KOPT-K1 (cell line): ENCODE results near the gene MEOX2.

Experiments used
- H3K27ac ChIP-seq: fragments of 200-600 bp; sonication (generic); 2 replicates; pipeline ENCODE4 v1.5.1; 2016; ENCODE audit warnings: antibody characterized with exemption, mild to moderate bottlenecking, low read depth, low read length; ENCODE audit not compliant: poor library complexity, severe bottlenecking
- H3K36me3 ChIP-seq: fragments of 200-600 bp; sonication (generic); 2 replicates; pipeline ENCODE4 v1.5.1; 2017; ENCODE audit warnings: antibody characterized with exemption, mild to moderate bottlenecking, low read length, moderate library complexity; ENCODE audit not compliant: insufficient read depth
- H3K9me3 ChIP-seq: fragments of 200-600 bp; sonication (generic); 2 replicates; pipeline ENCODE4 v1.5.1; 2017; ENCODE audit warnings: antibody characterized with exemption, low read length, mild to moderate bottlenecking; ENCODE audit not compliant: insufficient read depth, poor library complexity, severe bottlenecking

The MEOX2 gene

GRCh38 chr7:15571301-15571878 is 115.1 kb downstream of the MEOX2 start:
- no peaks in the 10 kb centered on the region for H3K36me3 ChIP-seq
- H3K27ac ChIP-seq, result no peak overlapping the region
- H3K9me3 ChIP-seq, result no peaks in the 10 kb centered on the region

DNA sequence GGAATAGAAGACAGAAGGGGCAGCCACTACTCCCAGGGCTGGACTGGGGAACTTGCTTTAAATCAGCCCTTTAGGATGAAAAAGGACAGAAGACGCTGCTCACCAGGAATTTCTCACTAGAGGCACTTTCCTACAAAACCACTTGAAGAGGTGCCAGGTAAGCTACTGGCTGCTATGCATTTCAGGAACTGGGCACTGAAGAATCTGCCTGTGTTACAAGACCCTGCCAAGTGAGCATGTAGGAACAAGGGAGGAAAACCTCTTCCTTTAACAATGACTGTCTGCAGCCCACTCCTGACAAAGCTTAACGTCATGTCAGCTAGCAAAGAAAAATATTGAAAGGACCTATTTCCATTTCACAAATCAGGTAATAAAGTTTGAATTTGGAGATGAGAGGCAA is 118.8 kb downstream of the MEOX2 start:
- no peaks in the 10 kb centered on the region for H3K36me3 ChIP-seq
- no peaks in the 10 kb centered on the region for H3K9me3 ChIP-seq
- H3K27ac ChIP-seq, result no peak overlapping the region

- H3K9me3 ChIP-seq, result no peaks in the 10 kb centered on the region
- H3K36me3 ChIP-seq, result no peaks in the 10 kb centered on the region
- no peak overlapping the region for H3K27ac ChIP-seq
Measured at GRCh38 chr7:15567036-15567435, 119.4 kb downstream of the MEOX2 start.

DNA sequence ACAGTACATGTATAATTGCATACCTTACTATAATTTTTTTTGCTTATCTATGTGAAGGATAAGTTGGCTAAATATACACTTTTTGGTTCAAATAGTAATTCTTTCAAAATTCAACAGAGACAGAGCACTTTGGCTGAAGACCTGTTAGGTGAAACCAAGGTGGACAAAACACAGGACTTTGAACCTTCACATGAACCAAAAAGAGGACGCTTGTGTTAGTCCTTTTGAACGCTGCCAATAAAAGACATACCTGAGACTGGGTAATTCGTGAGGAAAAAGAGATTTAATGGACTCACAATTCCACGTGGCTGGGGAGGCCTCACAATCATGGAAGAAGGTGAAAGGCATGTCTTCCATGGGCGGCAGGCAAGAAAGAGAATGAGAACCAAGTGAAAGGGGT is 120.0 kb downstream of the MEOX2 start:
- no peaks in the 10 kb centered on the region for H3K36me3 ChIP-seq
- no peak overlapping the region for H3K27ac ChIP-seq
- H3K9me3 ChIP-seq, result no peaks in the 10 kb centered on the region

DNA sequence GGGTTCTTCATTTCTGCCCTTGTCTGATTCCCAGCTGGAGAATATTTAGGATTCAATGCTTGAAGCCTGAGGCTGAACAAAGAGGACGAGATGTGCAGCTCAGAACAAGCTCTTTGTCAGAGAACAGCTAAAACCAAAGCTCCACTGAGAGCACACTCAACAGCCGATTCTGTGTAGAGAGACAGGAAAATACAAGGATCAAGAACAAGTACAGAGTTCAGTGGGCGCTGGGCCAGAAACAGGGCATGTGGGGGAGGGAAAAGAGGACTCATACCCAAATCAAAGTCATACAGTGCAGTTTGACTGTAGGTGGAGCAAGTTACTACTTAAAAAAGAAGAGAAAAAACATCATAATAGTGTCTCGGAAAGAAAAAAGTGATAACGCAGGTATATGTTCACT is 124.6 kb downstream of the MEOX2 start, which contains the start of gene AGMO:
Gene AGMO, minus strand, starts transcription at position 181 of the 400 bp plus-strand sequence.
- Histone ChIP-seq H3K27ac (no peak within 1 kb of the TSS), H3K36me3 (no peaks in the 10 kb centered on the region), H3K9me3 (no peaks in the 10 kb centered on the region)
